ENCODE results near the gene ANTXR1.

The ANTXR1 gene

GRCh38 chr2:69013142-69013839 lies at the start of gene ANTXR1:
Gene ANTXR1 (plus strand): TSS chr2:69013179. CDS start chr2:69013500, 321 bp downstream.
- no peak for DNase-seq (ENCODE audit: low read depth in 2 of 2)

- no peak for DNase-seq (ENCODE audit: low read depth in 2 of 2)
Measured at GRCh38 chr2:68964282-68964681, 48.7 kb upstream of the ANTXR1 start.

GRCh38 chr2:68968221-68968620 lies 44.8 kb upstream of the ANTXR1 start:
- DNase-seq (ENCODE audit: low read depth in 2 of 2), result no peak

GRCh38 chr2:68969736-68970490 lies 43.1 kb upstream of the ANTXR1 start:
- DNase-seq (ENCODE audit: low read depth in 2 of 2), result no peak

- no peak for DNase-seq (ENCODE audit: low read depth in 2 of 2)
Measured at GRCh38 chr2:68970566-68971265, 42.3 kb upstream of the ANTXR1 start.

GRCh38 chr2:68971591-68972231 lies 41.3 kb upstream of the ANTXR1 start:
- peak in 1 of 2 donors; percentile 4 for DNase-seq (ENCODE audit: low read depth in 2 of 2)

- DNase-seq (ENCODE audit: low read depth in 2 of 2), result no peak
Measured at GRCh38 chr2:68974251-68974650, 38.7 kb upstream of the ANTXR1 start, which contains the start of gene GKN1. Gene GKN1 (plus strand): TSS chr2:68974636. CDS start chr2:68974678, 42 bp downstream.

- DNase-seq (ENCODE audit: low read depth in 2 of 2), result no peak
Measured at GRCh38 chr2:68974946-68975665, 37.9 kb upstream of the ANTXR1 start.

GRCh38 chr2:68975844-68976243 lies 37.1 kb upstream of the ANTXR1 start:
- DNase-seq (ENCODE audit: low read depth in 2 of 2), result no peak

- no peak for DNase-seq (ENCODE audit: low read depth in 2 of 2)
Measured at GRCh38 chr2:68977453-68977852, 35.5 kb upstream of the ANTXR1 start.

GRCh38 chr2:68978098-68978497 lies 34.9 kb upstream of the ANTXR1 start:
- no peak for DNase-seq (ENCODE audit: low read depth in 2 of 2)

- DNase-seq (ENCODE audit: low read depth in 2 of 2), result no peak
Measured at GRCh38 chr2:68980956-68981355, 32.0 kb upstream of the ANTXR1 start.

GRCh38 chr2:68987021-68987503 lies 25.9 kb upstream of the ANTXR1 start:
- no peak for DNase-seq (ENCODE audit: low read depth in 2 of 2)

GRCh38 chr2:68989035-68989434 lies 23.9 kb upstream of the ANTXR1 start:
- DNase-seq (ENCODE audit: low read depth in 2 of 2), result no peak

GRCh38 chr2:68992341-68992740 lies 20.6 kb upstream of the ANTXR1 start:
- no peak for DNase-seq (ENCODE audit: low read depth in 2 of 2)

- DNase-seq (ENCODE audit: low read depth in 2 of 2), result no peak
Measured at GRCh38 chr2:68992933-68993332, 20.0 kb upstream of the ANTXR1 start.

- DNase-seq (ENCODE audit: low read depth in 2 of 2), result no peak
Measured at GRCh38 chr2:68993660-68994059, 19.3 kb upstream of the ANTXR1 start.

- DNase-seq (ENCODE audit: low read depth in 2 of 2), result no peak
Measured at GRCh38 chr2:68994864-68995263, 18.1 kb upstream of the ANTXR1 start.

GRCh38 chr2:68995916-68996315 lies 17.1 kb upstream of the ANTXR1 start:
- DNase-seq (ENCODE audit: low read depth in 2 of 2), result no peak

GRCh38 chr2:68997401-68997800 lies 15.6 kb upstream of the ANTXR1 start:
- DNase-seq (ENCODE audit: low read depth in 2 of 2), result no peak

- no peak for DNase-seq (ENCODE audit: low read depth in 2 of 2)
Measured at GRCh38 chr2:69001879-69002278, 11.1 kb upstream of the ANTXR1 start.
